NCI-H82 treated with DMSO at 0.1 percent for 48 hours (cell line): ENCODE measurements around the gene BMP15.

ENCODE experiments used
- DNase-seq: peaks from one replicate; lab custom pipeline; 2025; ENCODE audit not compliant: unreplicated experiment; lab: John Stamatoyannopoulos, UW

BMP15 gene

DNA sequence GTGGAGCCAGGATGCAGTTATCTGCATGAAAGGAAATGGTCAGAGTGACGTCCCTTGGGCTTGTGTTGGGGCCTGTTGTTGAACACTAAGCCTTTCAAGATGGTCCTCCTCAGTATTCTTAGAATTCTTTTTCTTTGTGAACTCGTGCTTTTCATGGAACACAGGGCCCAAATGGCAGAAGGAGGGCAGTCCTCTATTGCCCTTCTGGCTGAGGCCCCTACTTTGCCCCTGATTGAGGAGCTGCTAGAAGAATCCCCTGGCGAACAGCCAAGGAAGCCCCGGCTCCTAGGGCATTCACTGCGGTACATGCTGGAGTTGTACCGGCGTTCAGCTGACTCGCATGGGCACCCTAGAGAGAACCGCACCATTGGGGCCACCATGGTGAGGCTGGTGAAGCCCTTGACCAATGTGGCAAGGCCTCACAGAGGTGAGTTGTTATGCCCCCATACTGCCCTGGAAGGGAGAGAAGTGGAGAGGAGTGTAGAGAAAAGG is at the start of gene BMP15:
BMP15 (plus strand) TSS at position 51 of the 492 bp plus-strand sequence; CDS start at position 100, 49 bp downstream.
- no peak for DNase-seq

DNA sequence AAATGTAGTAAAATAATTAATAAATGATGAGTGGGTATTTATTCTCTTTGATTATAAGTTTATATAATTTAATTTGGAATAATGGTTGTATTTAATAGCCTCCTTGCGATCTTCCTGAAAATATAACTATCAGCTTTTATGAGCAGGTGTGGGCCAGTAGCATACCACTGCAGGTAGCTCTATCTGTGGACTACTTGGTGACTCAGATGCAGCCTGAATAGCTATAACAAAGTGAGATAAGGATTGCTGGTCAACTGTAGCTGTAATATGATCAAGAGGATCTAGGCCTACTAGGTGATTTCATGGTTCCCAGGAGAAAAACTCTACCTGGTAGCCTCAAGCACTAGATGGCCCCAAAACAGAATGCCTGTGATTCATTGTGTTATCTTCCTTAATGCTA is 47.1 kb upstream of the BMP15 start:
- no peak for DNase-seq

DNA sequence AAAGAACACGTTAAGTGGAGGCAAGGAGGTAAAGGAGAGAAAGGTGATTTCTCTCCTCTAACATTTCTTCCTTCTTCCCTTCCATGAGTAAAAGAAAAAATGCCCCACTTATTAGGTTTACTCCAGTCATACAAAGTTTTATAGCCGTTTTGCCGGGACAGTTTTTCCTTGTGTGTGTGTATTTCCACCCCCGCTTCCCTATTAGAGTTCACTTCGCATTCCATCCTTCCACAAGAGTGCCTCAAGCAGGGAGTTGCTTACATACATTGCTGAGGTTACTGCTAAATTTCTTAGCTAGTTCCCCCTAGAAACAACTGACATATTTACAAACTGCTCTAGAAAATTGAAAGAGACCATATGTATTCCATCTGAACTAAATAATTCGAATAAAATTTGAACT is 45.2 kb upstream of the BMP15 start:
- no peak for DNase-seq

DNA sequence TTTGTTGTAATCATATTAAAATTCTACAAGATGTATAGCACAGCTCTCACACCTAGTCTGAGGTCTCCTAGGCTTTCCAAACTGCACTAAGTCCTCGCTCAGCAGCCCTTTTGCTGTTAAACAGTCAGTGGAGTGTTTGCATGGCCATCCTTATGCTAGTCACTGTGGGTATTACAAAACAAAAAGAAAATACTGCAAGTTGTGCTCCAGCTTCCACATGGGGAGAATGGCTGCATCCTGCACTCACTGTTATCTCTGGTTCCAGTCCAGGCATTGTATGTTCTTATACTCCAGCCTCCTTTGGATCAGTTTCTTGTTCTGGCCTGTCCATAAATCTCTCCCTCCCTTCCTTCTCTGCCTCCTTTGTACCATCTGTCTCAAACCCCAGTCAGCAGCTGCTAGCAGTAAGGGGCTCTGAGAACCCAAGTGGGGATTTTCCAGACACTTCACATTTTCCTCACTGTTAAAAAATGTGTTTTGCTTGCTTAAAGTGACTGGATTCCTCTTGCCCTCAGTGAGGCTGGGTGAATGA is 38.5 kb upstream of the BMP15 start:
- no peak for DNase-seq

DNA sequence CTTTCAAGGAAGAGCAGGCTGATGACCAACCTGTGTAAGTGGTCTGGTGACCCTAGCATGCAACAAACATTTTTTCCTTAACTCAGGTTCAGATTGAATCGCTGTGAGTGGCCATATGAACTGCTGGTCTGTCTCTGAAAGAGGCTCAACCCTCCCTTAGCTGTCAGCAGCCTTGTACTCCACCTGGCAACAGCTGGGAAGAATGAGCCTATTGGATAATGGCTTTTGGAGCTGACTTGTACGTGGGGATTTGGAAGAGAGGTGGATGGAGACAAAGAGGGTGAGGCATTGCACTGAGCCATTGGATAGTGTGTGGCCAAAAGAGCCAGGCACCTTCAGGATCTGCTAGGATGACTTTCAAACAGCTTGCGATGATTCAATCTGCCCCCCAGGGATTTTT is 35.7 kb upstream of the BMP15 start:
- no peak for DNase-seq

DNA sequence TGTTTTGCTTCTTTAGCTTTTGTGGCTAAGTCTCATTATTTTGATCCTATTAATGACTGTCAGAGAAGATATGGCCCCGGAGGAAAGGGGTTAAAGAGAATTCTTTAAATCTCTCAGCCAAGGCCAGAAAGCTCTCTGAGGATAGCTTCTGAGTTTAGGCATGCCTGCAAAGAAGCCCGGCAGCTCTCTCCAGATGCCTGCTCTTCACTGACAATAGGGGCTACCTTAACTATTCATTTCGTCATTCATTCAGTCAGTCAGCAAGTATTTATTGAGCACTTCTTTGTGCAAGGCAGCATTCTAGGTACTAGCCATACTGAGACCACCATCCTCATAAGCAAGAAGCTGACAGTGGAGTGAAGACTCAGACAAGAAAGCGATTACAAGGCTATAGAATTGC is 34.0 kb upstream of the BMP15 start:
- no peak for DNase-seq

DNA sequence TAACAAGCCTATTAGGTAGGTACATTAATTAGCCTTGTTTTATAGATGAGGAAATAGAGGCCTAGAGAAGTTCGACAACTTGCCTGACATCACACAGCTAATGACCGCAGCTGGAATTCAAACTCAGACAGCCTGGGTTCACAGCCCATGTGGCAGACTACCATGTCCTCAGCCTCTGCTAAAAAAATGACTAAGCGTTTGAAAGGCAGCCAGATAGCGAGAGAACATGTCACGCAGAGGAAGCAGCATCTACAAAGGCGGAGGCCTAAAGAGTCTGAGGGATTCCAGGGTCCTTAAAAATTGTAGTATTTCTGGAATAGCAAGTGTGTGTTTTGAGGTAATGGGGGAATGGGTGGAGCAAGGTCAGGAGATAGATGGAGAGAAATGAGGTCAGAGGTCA is 33.2 kb upstream of the BMP15 start:
- DNase-seq = no peak

DNA sequence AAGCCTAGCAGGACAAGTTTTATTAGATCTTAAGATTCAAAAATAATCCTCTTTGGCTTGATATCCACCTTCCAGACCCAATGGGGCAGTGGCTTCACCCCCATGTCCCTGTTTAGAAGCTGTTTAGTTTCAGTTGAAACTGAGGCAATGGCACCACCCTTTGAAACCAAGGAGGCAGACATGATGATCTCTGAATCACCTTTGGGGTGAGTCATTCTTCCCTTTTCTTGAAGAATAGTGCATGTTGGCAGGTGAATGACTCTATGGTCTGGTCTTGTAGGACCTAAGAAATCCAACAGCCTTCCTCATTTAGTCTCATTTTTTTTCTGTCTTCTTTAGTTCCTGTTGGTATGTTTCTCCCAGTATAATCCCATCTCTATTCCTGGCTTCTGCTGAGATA is 29.5 kb upstream of the BMP15 start:
- no peak for DNase-seq

DNA sequence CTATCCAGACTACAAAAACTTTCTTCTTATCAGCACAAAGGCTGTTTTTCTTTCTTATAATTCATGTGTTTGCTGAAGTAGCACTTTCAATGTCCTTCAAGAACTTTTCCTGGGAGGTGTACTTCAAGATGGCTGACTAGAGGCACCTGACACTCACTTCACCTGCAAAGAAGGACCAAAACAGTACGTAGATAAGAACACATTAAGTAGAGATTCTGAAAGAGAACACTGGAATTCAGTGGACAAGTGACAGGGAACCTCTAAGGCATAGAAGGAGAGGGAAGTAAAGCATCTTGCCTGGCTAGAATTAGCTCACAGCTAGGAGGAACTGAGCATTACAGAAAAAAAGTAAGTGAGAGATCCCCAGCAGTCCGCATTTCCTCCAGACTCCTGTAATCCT is 21.7 kb upstream of the BMP15 start:
- no peak for DNase-seq

DNA sequence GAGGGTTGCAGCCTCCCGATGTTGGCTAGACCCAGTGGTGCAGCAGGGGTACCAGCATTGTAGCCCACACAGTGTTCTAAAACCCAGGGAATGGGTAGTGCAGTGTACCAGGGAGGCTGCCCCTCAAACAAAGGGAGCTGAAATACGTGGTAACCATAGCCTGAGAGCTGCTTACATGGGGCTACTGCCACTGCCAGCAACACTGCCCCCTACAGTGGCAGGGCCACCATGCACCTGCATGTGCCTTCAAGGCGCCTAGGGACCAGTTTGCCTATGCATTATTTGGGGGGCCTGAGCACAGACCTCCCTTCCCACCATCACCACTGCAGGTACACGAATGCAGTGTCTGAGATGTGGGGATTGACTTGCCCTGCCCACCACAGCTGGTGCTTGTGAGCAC is 21.0 kb upstream of the BMP15 start:
- no peak for DNase-seq

DNA sequence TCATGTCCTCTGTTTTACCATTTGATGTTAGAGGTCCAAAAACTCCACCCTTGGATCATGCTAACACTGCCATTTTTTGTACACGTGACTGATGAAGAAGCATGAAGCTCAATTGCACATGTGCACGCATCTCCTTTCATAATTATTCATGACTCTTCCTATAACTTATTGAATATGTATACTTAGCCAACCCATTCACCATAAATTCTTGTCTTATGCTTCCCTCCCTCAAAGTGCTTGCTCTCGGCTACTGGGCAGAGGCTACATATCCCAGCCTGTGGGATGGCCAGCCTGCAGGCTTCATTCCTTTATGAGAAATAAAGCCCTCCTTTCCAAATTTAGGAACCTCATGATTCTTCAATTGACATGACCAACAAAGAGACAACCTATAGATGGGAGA is 17.5 kb upstream of the BMP15 start:
- no peak for DNase-seq

DNA sequence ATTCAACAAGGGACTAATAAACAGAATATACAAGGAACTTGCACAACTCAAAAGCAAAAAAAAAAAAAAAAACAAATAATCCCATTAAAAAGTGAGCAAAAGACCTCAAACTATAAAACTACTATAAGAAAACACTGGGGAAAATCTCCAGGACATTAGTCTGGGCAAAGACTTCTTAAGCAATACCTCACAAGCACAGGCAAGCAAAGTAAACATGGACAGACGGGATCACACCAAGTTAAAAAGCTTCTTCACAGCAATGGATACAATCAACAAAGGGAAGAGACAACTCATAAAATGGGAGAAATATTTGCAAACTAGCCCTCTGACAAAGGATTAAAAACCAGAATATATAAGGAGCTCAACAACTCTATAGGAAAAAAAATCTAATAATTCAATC is 17.1 kb upstream of the BMP15 start:
- no peak for DNase-seq

DNA sequence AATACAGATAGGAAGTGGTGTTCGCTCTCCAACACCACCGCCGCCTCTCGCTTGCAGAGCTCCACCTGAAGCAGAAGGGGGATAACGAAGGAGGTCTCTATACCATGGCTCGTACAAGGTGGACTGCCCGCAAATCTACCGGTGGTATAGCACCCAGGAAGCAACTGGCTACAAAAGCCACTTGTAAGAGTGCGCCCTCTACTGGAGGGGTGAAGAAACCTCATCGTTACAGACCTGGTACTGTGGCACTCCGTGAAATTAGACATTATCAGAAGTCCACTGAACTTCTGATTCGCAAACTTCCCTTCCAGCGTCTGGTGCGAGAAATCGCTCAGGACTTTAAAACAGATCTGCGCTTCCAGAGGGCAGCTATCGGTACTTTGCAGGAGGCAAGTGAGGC is 5.2 kb upstream of the BMP15 start:
- DNase-seq = no peak

DNA sequence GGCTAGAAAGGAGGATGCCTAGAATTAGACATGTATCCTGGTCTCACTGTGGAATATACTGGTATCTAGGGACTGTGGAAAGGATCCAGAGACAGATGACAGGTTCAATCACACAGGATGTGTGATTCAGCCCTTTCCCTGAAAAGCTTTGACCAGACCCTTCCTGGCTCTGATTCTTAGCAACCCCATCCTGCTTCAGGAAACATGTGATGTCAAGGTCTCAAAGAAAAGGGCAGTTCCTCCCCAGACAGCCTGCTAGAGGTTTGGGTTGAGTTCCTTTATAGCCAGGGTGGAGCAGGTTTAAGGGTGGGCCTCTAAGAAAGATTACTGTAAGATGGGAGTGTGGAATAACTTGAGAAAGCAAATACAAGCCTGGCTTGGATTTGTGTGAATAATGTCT is 3.0 kb downstream of the BMP15 start:
- no peak for DNase-seq

DNA sequence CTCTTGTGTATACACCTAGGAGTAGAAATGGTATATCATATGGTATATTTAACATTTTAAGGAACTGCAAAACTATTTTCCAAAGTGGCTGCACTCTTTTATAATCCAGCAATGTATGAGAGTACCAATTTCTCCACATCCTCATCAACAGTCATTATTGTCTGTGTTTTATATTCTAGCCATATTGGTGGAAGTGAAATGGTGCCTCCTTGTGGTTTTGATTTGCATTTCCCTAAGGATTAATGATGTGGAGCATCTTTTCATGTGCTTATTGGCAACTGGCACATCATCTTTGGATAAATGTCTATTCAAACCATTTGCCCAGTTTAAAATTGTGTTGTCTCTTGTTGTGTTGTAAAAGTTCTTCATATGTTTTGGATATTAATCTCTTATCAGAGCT is 9.6 kb downstream of the BMP15 start:
- no peak for DNase-seq

DNA sequence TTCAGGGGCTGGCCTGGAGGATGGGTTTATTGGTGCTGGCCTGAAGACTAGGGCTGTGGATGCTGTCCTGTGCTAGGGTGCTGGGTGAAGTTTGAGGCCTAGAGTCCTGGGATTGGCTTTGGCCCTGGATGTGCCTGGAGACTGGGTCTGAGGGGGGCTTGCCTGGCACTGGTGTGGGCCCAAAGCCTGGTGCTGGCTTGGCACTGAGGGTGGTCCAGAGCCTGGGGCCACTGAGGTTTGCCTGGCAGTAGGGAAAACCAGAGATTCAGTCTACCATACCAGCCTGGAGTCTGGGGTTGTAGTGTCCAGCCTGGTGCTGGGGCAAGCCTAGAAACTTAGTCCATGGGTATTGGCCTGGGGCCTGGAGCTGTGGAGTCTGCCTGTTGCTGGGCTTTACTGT is 16.6 kb downstream of the BMP15 start:
- no peak for DNase-seq

DNA sequence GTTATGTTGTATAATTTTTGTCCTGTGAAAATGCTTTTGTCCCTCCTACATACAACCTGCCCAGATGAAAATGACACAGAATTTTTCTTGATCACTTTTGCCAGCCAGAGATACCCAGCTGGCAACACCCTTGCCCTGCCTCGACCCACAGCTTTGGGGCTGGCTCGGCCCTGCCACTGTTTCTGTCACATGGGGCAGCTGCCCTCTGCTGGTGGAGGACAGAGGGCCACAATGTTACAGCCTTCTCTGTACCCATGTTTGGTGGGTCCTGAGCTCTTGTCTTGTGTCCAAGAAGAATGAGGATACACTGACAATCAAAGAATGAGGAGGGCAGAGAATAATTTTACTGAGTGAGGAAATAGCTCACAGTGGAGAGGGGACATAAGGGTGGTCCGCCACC is 31.1 kb downstream of the BMP15 start:
- DNase-seq = no peak

DNA sequence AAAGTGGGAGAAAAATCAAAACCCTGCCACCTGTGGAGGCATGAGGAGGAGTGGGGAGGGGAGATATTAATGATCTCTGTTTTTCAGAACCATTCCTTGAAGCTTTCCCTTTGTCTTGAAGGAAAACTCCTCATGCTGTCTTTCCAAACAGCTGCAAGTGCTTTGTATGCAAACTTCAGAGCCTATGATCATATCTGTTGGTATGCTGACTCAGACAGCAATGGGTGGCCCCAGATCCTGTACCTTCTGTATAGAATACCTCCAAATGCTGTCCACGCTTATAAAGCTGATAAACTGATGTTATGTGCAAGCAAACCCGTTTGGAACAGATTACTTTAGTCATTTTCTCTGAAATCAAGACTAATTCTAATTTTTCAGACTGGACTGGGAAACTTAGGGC is 31.9 kb downstream of the BMP15 start:
- DNase-seq = no peak

DNA sequence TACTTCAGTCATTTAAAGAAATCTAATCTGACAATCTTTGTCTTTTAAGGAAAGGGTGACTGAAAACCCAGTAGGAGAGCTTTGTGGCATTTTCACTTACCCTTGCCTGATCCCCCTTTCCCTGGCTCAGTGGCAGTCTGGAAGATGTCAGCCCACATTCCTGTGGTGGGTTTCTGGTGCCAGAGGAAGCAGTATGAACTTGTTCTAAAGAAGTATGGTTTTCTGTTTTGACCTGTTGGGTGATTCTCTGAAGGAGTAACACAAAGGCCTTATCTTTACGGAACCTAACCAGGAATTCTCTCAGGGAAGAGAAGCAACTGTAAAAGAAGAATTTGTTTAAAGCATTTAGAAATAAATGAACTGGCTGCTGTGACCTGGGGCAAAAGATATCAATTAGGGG is 41.9 kb downstream of the BMP15 start:
- no peak for DNase-seq

DNA sequence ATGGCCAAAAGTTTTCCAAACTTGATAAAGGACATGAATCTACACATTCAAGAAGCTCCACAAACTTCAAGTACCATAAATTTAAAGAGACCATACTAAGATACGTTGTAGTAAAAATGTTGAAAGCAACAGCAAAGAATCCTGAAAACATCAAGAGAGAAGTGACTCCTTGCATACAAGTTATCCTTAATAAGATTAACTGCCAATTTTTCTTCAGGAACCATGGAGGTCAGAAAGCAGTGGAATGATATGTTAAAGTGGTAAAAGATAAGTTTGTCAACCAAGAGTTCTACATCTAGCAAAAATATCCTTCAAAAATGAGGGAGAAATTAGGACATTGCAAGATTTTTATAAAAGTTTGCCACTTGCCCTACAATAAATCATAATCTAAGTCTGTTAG is 43.3 kb downstream of the BMP15 start:
- DNase-seq = no peak

DNA sequence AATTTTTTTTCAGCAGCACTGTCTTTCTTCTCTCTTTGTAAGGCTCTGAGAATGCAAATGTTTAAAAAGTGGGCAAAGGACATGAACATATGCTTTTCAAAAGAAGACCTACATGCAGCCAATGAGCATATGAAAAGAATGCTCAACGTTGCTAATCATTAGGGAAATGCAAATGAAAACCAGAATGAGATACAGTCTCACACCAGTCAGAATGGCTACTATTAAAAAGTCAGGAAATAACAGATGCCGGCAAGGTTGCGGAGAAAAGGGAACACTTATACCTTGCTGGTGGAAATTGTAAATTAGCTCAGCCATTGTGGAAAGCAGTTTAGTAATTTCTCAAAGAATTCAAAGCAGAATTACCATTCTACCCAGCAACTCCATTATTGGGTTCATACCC is 51.6 kb downstream of the BMP15 start:
- DNase-seq = no peak

DNA sequence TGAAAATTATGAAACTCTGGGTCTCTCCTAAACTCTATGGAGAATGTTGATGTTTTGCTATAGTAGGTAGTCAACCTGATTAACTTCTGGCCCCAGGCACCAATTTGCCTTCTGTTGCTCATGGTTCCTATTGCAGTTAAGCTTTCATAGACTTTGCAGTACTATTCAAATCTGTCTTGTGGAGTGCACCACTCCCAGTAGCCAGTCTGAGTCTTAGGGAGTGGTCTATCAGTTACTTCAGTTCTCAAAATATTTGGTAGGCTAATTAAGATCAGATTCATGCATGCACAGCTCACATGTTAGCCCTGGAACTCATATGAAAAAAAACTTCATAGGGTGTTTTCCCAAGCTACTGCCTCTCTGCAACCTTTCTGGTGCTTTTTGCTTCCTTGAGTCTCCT is 53.3 kb downstream of the BMP15 start:
- no peak for DNase-seq
